ENCODE measurements around the gene PAN2.
"Not testable (repeated sequence)": the region's sequence is repeated elsewhere in the genome, so short reads cannot be mapped to it uniquely, and the experiment has no call there.

PAN2 gene

DNA sequence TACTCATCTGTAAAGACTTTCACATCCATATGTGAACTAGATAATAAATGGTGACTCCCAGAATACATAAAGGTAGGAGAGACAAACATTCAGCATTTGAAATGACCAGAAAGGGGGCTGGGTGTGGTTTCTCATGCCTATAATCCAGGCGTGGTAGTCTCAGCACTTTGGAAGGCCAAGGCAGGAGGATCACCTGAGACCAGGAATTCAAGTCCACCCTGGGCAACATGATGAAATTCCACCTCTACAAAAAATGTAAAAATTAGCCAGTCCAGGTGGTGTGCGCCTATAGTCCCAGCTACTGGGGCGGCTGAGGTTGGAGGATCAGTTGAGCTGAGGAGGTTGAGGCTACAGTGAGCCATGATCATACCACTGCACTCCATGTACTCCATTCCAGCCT lies 29.5 kb downstream of the PAN2 start:
- DNase-seq, result no peak

DNA sequence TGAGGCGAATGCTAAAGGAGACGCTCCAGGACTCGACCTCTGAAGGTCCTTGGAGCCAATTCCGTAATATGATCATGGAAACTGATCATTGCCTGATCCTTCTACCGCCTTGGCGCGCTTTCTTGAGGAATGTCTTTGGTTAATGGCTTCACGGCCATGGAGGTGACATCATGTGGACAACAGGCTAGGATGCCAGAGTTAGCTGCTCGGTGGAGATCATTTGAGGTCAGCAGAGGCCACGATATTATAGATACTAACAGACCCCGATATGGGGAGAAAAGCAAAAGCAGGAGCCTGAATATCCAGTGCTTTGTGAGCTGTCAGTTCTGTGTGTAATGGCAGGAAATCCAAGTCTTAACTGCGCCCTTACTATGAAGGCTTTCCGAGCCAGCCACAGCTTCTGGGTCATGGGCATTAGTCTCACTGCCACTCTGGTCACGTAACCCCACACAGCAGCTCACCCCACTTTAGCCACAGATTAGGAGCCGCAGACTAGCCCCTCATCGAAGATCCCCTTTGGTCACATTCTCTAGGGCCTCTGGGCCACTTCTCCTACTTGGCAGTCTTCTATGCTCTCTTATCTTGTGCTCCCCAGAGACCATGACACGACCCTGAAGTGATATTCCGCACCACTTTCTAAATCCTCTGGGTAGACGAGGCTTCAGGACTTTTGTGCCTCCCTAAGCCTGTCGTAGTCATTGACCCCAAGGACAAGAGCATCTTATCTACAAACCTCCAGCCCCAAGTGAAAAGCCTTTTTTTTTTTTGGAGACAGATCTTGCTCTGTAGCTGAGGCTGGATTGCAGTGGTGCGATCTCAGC lies 32.9 kb downstream of the PAN2 start:
- DNase-seq, result peak; percentile 30

DNA sequence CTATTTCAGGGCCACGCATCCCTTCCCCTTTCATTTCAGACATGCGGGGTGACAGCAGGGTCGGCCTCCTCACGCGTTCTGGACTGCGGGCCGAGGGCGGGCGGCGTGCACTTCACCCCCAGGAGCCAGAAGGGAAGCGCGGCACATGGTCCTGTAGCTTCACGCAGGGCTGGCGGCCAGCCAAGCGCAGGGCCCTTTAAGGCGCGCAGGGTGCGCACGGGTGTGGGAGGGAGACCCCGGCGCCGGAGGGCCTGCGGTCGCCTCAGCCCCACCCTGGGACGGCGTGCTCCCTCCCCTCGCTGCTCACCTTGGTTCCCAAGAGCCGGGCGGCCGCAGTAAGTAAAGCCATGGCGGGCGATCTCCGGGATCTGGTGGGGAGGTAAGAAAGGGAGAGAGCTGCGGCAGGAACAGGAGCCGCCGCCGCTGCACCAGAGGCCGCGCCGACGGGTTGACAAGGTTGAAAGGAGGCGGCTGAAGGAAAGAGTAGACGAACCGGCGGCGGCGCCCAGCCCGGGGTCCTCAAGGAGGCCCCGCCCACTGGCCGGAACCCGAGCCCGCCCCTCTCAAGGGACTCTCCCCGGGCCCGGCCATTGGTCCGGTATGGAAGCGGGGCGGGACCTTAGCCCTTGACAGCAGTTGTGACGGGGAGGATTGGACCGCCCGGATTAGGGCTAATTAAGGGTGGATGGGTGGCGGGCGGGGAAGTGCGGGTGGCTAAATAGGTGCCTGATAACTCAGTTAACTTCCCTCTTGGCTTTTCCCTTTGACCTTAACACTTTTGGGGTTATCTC lies 33.8 kb downstream of the PAN2 start, which contains the start of gene CS:
Gene CS (minus strand): TSS at position 478 of the 791 bp plus-strand sequence. CDS start 129 bp downstream, at position 349.
- DNase-seq, result peak; percentile 95

DNA sequence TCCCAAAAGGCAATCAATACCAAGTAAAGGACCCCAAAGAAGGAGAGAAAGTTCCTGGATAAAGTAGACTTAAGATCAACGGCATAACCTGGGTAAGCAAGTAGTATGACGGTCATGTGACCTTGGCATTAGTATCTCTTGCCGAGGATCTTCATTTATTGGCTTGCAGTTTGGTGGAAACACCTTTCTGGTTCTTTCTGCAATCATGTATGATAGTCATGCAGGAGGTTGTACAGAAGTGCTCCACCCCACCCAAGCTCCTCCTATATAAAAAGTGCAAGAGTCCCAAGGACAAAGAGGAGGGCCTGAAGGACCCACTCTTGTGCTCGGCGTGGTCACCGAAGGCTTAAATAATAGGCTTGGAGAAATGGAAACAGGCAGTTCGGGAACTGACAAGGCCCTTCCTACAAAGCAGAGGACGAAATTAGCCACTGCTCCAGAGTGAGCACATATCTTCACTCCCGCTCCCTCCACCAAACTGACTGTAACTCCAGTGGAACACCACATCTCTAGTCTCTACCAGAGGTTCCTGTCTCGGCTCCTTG lies 34.4 kb downstream of the PAN2 start:
- DNase-seq, result no peak

DNA sequence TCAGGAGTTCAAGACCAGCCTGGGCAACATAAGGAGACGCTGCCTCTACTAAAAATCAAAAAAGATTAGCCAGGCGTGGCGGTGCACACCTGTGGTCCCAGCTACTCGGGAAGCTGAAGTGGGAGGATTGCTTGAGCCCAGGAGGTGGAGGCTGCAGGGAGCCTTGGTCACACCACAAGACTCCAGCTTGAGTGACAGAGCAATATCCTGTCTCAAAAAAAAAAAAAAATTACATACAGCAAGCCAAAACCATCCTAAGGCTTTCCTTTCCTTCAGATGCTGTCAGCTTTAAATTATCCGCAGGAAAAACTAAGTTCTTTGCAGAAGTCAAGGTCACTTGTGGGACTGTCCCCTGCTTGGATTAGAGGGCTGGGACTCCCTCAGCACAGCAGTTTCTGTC lies 35.0 kb downstream of the PAN2 start:
- DNase-seq, result no peak

DNA sequence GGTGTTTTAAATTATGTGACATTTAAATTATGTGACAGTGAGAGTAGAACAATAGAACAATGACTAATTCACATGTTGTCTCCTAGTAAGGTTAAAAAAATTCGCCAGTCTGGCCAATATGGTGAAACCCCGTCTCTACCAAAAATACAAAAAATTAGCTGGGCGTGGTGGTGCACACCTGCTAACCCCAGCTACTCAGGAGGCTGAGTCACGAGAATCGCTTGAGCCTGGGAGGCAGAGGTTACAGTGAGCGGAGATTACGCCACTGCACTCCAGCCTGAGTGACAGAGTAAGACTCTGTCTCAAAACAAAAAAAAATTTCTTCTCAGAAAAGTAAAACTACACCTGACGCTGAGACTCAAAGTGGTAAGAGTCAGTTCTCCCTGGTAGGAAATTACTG lies 36.4 kb downstream of the PAN2 start:
- DNase-seq, result no peak

DNA sequence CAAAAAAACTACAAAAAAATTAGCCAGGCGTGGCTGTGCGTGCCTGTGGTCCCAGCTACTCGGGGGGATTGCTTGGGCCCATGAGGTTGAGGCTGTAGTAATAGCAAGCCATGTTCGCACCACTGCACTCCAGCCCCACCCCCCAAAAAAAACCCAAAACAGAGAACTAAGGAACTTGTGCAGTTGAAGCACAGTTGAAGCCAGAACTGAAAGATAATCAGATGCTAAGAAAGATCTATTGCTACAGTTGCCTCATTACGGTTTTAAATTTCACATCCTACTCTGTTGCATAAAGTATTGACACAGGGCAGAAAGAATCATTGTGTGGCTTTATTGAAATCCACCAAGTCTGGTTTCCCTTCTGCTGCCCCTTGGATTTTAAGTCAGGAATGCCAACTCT lies 37.5 kb downstream of the PAN2 start:
- no peak for DNase-seq

DNA sequence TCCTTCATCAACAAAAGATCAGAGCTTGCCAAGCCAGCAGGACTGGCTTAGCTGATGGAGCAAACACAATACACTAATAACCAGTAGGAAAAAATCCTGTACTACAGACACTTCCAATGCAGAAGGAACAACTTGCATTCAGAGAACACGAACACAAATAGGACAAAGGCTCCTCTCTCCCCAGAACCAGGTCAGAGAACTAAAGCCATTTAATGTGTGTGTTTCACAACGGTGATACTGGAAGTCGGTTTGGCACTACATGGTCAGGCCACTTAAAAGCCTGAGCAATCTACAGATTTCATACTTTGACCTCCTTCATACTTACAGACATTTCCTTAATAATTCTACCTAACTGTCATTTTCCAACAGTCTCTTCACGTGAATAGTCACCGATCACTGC lies 40.0 kb downstream of the PAN2 start:
- no peak for DNase-seq

DNA sequence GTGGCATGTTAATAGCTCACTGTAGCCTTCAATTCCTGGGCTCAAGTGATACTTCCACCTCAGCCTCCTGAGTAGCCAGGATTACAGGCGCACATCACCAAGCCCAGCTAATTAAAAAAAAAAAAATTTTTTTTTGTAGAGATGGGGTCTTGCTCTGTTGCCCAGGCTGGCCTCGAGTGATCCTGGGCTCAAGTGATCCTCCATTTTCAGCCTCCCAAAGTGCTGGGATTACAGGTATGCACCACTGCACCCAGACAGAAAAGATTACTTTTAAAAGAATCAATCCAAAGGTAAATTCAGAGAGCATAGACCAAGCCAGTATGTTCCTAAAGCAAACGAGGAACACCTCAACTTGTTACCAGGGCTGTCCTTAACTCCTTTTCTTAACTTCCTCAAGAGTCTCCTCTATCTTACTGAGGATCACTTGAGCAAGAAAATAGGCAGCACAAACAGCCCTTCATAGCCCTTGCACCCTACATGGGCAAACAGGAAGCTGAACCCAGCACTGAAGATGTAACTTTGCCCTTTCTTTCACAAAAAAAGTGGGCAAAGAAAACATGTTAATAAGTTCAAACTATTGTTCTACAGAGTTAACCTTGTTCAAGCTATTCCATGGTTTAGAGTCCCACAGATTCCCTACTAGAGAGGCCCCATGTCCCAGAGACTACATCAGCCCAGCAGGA lies 45.0 kb downstream of the PAN2 start:
- DNase-seq, result no peak

DNA sequence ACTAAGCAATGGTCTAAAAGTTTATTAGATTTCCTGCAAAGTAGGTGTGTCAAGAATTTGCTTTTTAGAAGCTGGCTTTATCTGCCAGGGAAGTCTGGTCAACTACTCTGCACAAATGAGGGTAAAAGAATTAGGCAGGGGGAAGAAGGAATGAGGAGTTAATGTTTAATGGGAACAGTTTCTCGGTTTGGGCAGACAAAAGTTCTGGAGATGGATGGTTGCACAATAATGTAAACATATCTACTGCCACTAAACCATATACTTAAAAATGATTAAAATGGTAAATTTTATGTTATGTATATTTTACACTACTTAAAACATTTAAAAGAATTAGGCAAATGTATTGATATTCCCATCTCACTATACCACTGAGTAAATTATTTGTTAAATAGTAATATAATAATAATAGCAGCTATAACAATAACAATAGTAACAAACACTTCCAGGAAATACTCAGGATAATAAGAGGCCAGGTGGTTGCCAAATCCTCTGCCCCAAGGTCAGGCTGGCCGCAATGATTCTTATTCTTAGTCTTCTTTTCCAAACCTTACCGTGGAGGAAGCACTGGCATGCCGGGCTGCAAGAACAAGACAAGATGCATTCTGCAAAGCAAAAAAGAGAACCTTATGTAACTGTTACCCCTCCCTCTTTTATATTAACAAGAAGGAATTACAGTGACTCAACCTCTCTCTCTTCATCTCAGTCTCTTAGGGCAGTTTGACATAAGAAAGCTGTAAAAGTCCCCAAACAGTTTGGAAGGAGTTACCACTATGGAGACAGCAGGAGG lies 47.6 kb downstream of the PAN2 start:
- DNase-seq, result no peak

DNA sequence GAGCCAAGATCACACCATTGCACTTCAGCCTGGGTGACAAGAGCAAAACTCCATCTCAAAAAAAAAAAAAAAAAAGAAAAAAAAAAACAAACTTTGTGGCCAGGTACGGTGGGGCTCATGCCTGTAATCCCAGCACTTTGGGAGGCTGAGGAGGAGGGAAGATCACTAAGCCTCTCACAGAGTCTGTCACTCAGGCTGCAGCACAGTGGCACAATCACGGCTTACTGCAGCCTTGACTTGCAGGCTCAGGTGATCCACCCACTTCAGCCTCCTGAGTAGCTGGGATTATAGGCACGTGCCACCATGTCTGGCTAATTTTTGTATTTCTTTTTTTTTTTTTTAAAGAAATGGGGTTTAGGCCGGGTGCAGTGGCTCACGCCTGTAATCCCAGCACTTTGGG lies 49.5 kb downstream of the PAN2 start:
- not testable (repeated sequence) for DNase-seq

DNA sequence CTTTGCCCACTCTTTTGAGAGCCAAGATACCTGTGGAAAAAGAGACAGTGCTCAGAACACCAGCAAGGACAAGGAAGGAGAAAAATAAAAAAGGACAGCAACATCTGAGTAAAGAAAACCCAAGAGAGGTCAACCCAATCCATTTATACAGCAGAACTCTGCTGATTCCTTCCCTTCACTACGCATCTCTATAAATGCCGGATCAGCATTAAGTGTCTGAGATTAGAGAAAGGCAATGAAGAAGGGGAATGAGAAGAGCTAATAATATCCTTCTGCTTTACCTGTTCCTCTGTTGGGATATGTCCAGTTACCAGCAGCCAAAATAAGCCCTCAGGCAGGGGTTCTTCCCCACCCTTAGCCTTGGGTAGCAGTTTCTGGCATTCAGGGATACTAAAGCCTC lies 51.2 kb downstream of the PAN2 start:
- no peak for DNase-seq

DNA sequence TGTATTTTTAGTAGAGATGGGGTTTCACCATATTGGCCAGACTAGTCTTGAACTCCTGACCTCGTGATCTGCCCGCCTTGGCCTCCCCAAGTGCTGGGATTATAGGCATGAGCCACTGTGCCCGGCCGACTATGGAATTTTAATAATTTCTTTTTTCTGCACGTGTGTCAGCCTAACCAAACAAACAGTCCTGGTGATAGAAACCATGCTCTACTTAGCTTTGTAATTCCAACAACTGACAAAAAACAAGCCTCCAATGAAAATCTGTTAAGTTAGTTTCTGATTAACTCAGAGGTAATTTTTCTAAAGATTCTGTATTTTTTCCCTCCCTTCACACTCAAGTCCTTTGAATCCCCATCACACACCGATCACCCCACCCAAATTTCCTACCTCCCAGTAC lies 51.8 kb downstream of the PAN2 start:
- no peak for DNase-seq

DNA sequence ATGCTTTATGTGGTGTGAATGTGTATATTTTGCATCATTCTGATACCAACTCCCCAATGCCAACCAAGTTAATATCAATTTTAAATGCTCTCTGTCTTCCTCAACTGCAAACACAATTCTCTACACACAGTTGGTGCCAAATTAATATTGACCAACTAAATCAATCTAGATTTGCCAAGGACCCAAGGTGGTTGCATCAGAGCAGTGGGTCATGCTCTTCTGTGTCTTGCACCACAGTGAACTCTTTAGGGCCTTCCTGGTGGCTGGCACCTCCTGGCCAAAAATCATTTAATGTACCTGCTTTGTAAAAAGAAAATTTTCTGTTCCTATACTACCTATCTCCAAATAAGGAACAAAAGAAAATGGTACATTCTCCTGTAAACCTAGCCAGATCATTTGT lies 53.0 kb downstream of the PAN2 start:
- DNase-seq, result no peak

DNA sequence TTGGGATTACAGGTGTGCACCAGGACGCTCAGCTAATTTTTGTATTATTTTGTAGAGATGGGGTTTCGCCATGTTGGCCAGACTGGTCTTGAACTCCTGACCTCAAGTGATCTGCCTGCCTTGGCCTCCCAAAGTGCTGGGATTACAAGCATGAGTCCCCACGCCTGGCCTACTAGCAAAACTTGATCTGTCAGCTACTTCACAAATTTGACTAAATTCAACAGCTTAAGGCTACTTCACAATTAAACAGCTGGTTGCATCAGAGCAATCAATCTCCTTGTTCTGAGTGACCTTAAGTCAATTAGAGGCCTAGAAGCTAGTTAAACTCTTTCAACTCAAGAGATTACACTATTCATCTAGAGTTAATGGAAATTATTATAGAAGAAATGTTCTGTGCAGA lies 54.9 kb downstream of the PAN2 start:
- DNase-seq, result no peak

DNA sequence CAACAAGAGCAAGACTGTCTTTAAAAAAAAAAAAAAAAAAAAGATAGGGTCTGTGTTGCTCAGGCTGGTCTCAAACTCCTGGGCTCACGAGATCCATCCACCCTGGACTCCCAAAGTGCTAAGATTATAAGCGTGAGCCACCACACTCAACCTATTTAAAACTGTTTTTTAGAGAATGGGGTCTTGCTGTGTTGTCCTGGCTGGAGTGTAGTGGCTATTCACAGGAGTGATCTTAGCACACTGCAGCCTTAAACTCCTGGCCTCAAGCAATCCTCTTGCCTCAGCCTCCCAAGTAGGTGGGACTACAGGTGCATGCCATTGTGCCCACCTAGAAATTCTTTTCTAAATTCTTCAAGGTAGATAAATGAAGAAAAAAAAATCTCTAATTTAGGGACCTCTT lies 59.5 kb downstream of the PAN2 start:
- no peak for DNase-seq

DNA sequence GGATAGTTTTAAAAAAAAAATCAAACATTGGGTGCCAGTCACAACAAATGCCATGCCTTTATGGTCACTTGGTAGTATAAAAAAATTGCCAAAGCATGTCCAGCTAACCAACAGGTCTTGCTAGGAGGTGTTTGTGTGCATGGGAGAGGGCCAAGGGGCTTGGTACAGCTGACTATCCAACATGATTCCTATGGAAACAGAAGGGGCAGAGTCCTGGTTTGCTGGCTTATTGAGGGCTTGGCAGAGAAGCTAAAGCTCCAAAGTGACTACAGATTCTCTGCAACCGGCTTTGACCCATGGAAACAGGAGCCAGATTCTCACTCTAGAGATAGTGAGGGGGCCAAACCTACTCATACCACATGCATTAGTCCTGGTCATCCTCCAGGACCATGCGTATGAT lies 61.3 kb downstream of the PAN2 start:
- DNase-seq, result not testable (repeated sequence)

DNA sequence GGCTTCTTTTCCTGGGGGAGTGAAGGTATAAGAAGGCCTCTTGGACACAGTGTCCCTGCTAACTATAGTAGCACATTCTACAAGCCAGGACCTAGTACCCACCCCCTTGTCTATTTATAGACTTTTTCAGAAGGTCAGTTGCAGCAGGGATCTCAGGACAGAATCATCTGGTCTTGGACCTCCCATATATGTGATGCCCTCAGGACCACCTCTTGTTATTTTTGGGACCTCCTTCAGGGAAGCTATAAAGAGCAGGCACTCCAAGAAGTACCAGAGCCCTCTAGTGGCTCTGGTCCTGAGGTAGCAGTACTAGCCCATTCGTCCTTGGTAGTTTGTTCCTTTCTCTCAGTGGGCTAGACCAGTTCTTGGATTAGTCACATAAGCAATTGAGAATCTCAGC lies 62.8 kb downstream of the PAN2 start:
- DNase-seq, result no peak

DNA sequence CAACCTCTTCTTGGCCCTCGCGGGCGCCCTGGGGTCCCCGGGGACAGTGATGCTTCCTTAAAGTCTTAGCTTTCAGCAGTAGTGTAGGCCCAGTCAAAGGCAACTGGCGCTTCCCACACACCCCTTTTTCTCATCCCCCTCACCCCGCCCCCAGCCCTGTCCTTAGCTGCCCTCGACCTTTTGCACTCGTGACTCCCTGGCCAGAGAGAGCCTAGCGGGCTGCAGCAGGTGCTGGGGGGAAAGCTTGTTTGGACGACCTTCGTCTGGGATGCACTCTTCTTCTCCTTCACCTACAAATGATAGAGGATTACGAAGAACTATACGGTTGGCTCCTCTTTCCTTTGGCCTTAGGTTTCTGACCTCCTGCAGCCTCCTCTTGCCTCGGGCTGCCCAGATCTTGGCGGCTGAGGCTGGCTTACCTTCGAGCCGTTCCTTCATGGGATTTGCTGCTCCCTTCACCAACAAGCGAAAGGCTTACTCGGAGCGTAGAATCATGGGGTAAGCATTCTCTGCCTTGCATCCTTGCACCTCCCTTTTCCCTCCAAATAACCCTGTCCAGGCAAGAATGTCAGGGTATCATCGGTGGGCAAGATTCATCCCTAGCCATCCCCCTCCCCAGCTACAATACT lies 66.2 kb downstream of the PAN2 start:
- no peak for DNase-seq

DNA sequence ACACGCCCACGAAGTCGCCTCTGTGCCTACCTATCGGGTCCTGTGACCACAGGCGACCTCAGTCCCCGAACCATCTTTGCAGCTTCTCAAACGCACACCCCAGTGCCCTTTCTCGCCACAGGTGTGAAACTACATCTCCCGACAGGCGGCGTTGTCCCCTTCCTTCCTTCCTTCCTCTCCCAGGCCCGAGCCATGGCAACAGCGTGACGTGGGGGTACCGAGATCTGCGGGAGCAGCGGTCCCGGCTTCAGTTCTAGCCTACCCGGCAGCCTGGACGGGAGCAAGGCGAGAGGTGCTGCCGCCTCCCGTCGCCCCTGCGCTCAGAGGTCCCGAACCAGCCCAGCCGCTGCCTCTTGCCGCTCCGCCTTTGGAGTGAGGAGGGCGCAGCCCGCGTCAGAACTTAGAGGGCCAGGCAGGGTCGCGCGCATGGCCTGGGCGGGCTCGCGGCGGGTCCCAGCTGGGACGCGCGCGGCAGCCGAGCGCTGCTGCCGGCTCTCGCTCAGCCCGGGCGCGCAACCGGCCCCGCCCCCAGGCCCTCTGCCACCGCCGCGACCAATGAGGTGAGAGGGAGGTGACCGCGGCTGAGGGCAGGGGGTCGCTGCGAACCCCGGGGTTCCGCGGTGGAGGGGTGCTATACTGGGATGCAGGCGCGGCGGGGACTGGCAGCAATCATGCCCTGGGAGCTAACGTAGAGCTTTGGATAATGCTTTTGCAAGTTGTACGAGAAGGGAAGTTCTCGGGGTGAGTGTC lies 66.9 kb downstream of the PAN2 start, which contains the start of gene COQ10A:
Gene COQ10A (plus strand): TSS at position 250 of the 750 bp plus-strand sequence. CDS start 177 bp downstream, at position 427.
- peak; percentile 77 for DNase-seq
